B cell (primary cell): Measurements from ENCODE around the gene TEX13B. TPM values are rescaled to one million over a fixed set of nuclear protein-coding genes. Genes with fewer than 3 reads are reported as not detected.

Experiments
- ATAC-seq: fragments of 200-7000 bp; cut with Tn5 transposase; one replicate; pipeline ENCODE4 v1.10.0; 2021; ENCODE audit warnings: low read depth, mild to moderate bottlenecking, moderate number of reproducible peaks, moderate library complexity
- CTCF ChIA-PET: fragments of 350-600 bp; sonication (Branson Sonifier 250); formaldehyde crosslinking; loops from one replicate; lab custom pipeline; 2021; ENCODE audit warnings: antibody characterized with exemption, inconsistent platforms; lab: Charles Lee
- POLR2A ChIA-PET: fragments of 350-600 bp; sonication (Branson Sonifier 250); formaldehyde crosslinking; loops from one replicate; lab custom pipeline; 2021; ENCODE audit warnings: antibody characterized with exemption; lab: Charles Lee
- DNase-seq: peaks from one replicate; pipeline ENCODE4 v3.0.0; 2013
- H2AFZ ChIP-seq: 2 replicates; pipeline ENCODE4 v1.6.1; 2012; ENCODE audit warnings: mild to moderate bottlenecking, low read depth, low read length; ENCODE audit not compliant: insufficient read depth, poor library complexity, severe bottlenecking
- H3K27ac ChIP-seq, 2 donors: 1 replicate in 1 of 2; 2 replicates in 1 of 2; pipeline ENCODE4 v1.5.1; 2012 to 2013; ENCODE audit warnings: low read length in 2 of 2, mild to moderate bottlenecking in 2 of 2, moderate library complexity in 1 of 2
- H3K27me3 ChIP-seq, 4 experiments: fragments of 200-600 bp in 1 of 4; sonication (generic) in 1 of 4; replicated peaks in 1 of 4; 1 replicate in 2 of 4; 2 replicates in 2 of 4; pipeline versions ENCODE4 v1.6.1 to v1.7.0; 2013 to 2016; ENCODE audit warnings: low read length in 3 of 4, mild to moderate bottlenecking in 2 of 4, mixed read lengths in 1 of 4, moderate library complexity in 1 of 4; ENCODE audit not compliant: insufficient read depth in 4 of 4, control insufficient read depth in 3 of 4; ENCODE audit errors: control extremely low read depth in 1 of 4
- H3K36me3 ChIP-seq, 2 experiments: replicated peaks in 1 of 2; 1 replicate in 1 of 2; 2 replicates in 1 of 2; pipeline versions ENCODE4 v1.6.1 to v1.7.1; 2013; ENCODE audit warnings: low read length in 1 of 2; ENCODE audit not compliant: insufficient read depth in 2 of 2, control insufficient read depth in 1 of 2; ENCODE audit errors: control extremely low read depth in 1 of 2, extremely low read depth in 1 of 2
- H3K4me1 ChIP-seq, 2 donors: fragments of 200-600 bp in 1 of 2; sonication (generic) in 1 of 2; 1 replicate in 1 of 2; 2 replicates in 1 of 2; pipeline versions ENCODE4 v1.5.1 to v1.6.1; 2013 to 2017; ENCODE audit warnings: low read length in 2 of 2; ENCODE audit not compliant: control insufficient read depth in 2 of 2, insufficient read depth in 2 of 2
- H3K4me2 ChIP-seq: replicated peaks from 2 replicates; pipeline ENCODE3; 2012; ENCODE audit warnings: mild to moderate bottlenecking, low read depth, low read length; ENCODE audit not compliant: poor library complexity, severe bottlenecking
- H3K4me3 ChIP-seq, 5 experiments: fragments of 200-600 bp in 1 of 5; sonication (generic) in 1 of 5; 1 replicate in 3 of 5; 2 replicates in 2 of 5; pipeline versions ENCODE4 v1.5.1 to v1.7.0; 2011 to 2016; ENCODE audit warnings: low read length in 4 of 5, mild to moderate bottlenecking in 4 of 5, low read depth in 2 of 5, control low read depth in 1 of 5, moderate library complexity in 1 of 5; ENCODE audit not compliant: insufficient read depth in 1 of 5; ENCODE audit errors: control extremely low read depth in 1 of 5, extremely low read depth in 1 of 5
- H3K79me2 ChIP-seq: fragments of 200-600 bp; sonication (generic); one replicate; pipeline ENCODE4 v1.6.0; 2016; ENCODE audit warnings: low read length; ENCODE audit not compliant: control insufficient read depth, insufficient read depth
- H3K9ac ChIP-seq: fragments of 200-600 bp; sonication (generic); 2 replicates; pipeline ENCODE4 v1.6.1; 2017; ENCODE audit warnings: mild to moderate bottlenecking, low read length, moderate library complexity
- H3K9me3 ChIP-seq, 3 donors: one replicate each; pipeline versions ENCODE4 v1.6.1 to v1.7.1; 2013; ENCODE audit warnings: low read length in 2 of 3; ENCODE audit not compliant: control insufficient read depth in 2 of 3, insufficient read depth in 1 of 3; ENCODE audit errors: control extremely low read depth in 1 of 3
- H4K20me1 ChIP-seq: 2 replicates; pipeline ENCODE4 v1.6.0; 2012; ENCODE audit warnings: mild to moderate bottlenecking, low read length; ENCODE audit not compliant: insufficient read depth, control insufficient read depth, poor library complexity, severe bottlenecking
- H3K27ac Mint-ChIP-seq: one replicate; pipeline ENCODE4 v1.8.0; 2021; ENCODE audit warnings: mixed read lengths
- H3K27me3 Mint-ChIP-seq: one replicate; pipeline ENCODE4 v1.8.0; 2021; ENCODE audit warnings: mixed read lengths
- H3K4me1 Mint-ChIP-seq: one replicate; pipeline ENCODE4 v1.8.0; 2021; ENCODE audit warnings: mixed read lengths
- H3K4me3 Mint-ChIP-seq: one replicate; pipeline ENCODE4 v1.8.0; 2021; ENCODE audit warnings: mixed read lengths
- H3K9me3 Mint-ChIP-seq: one replicate; pipeline ENCODE4 v1.8.0; 2022; ENCODE audit warnings: mixed read lengths; ENCODE audit not compliant: insufficient read depth
- CTCF ChIP-seq: fragments of 200-600 bp; IDR thresholded peaks from one replicate; pipeline ENCODE4 v1.8.0; 2022; ENCODE audit warnings: antibody characterized with exemption, mild to moderate bottlenecking
- EZH2 ChIP-seq: IDR thresholded peaks from 2 replicates; pipeline ENCODE4 v1.6.1; 2012; ENCODE audit warnings: borderline replicate concordance, low read depth, mild to moderate bottlenecking, moderate library complexity, low read length; ENCODE audit not compliant: insufficient read depth, poor library complexity, severe bottlenecking
- WGBS: methylation state at CpG from one replicate; pipeline ENCODE4 v1.1.5; 2013; ENCODE audit warnings: missing lambda C conversion rate; ENCODE audit not compliant: insufficient coverage; 5-methylcytosine and 5-hydroxymethylcytosine counted together
- intact Hi-C: fragments of 100-400 bp; cut with micrococcal nuclease; formaldehyde crosslinking; loops from one replicate; pipeline ENCODE4 v1.10.0; 2022
- polyA plus RNA-seq: library from polyadenylated mRNA; depleted of rRNA; stranded (reverse); fragments of >200 nt; gene quantifications from 2 replicates; pipeline ENCODE4 v1.2.3, GENCODE V29; 2012
- total RNA-seq, 2 donors: library from RNA; stranded (reverse); fragments of 120-200 nt in 1 of 2; gene quantifications; 1 replicate in 1 of 2; 2 replicates in 1 of 2; pipeline versions ENCODE4 v1.2.3 to v1.2.4, GENCODE V29; 2013 to 2022

TEX13B gene
- total and polyA plus RNA-seq, 2 donors (not counting 1 experiment from before 2014, with no cell fraction given) = not detected

DNA sequence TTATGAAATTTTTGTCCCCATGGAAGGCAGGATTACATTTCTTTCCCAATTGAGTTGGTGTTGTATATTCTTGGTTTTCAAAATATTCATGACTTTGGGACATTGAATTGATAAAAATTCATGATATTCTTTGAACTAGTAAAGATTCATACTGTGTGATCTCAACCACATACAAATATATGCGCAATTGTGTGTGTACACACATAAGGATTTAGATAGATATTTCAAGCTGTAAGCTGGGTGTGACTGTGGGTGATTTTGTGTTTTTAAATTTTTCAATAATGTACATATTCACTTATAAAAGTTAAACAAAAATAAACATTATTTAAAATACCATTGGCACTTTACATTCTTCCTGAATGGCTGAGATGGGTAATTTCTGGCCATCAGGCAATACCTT lies 43.2 kb upstream of the TEX13B start:
- H3K9ac ChIP-seq = no peak overlapping the region
- no peaks in the 10 kb centered on the region for H3K27me3 Mint-ChIP-seq

More for the DNA sequence above, 43.2 kb upstream of the TEX13B start:
- no peak overlapping the region for H3K4me2 ChIP-seq
- no peak overlapping the region for H2AFZ ChIP-seq
- no peak for TF ChIP-seq EZH2
- TF ChIP-seq CTCF = no peak
- H3K9me3 ChIP-seq = no peaks in the 10 kb centered on the region
- no peak overlapping the region for H3K27ac ChIP-seq
- H3K27ac Mint-ChIP-seq = no peak overlapping the region
- no peak for ATAC-seq
- ChIA-PET POLR2A (no interaction called here), CTCF (no interaction called here)
- DNase-seq = no peak
- H3K4me3 Mint-ChIP-seq = no peak overlapping the region
- H3K4me1 Mint-ChIP-seq = peaks cover 46% of the 10 kb centered on the region
- intact Hi-C loops = no loop called here
- no peak overlapping the region for H3K4me3 ChIP-seq
- H3K4me1 ChIP-seq = peaks cover 0 to 8% of the 10 kb centered on the region in 2 donors
- no peaks in the 10 kb centered on the region for H3K79me2 ChIP-seq
- H3K9me3 Mint-ChIP-seq = no peaks in the 10 kb centered on the region
- H3K27me3 ChIP-seq = no peaks in the 10 kb centered on the region
- H4K20me1 ChIP-seq = no peaks in the 10 kb centered on the region
- no CpG with 5 or more reads among the region's 1 CpG for WGBS
- H3K36me3 ChIP-seq = no peaks in the 10 kb centered on the region
